HG03571 (cell line): ENCODE results near the gene DDX47.

Experiments
- ATAC-seq: cut with Tn5 transposase; IDR thresholded peaks from one replicate; pipeline ENCODE4 v1.9.1; 2021; ENCODE audit not compliant: unreplicated experiment

DDX47 gene

DNA sequence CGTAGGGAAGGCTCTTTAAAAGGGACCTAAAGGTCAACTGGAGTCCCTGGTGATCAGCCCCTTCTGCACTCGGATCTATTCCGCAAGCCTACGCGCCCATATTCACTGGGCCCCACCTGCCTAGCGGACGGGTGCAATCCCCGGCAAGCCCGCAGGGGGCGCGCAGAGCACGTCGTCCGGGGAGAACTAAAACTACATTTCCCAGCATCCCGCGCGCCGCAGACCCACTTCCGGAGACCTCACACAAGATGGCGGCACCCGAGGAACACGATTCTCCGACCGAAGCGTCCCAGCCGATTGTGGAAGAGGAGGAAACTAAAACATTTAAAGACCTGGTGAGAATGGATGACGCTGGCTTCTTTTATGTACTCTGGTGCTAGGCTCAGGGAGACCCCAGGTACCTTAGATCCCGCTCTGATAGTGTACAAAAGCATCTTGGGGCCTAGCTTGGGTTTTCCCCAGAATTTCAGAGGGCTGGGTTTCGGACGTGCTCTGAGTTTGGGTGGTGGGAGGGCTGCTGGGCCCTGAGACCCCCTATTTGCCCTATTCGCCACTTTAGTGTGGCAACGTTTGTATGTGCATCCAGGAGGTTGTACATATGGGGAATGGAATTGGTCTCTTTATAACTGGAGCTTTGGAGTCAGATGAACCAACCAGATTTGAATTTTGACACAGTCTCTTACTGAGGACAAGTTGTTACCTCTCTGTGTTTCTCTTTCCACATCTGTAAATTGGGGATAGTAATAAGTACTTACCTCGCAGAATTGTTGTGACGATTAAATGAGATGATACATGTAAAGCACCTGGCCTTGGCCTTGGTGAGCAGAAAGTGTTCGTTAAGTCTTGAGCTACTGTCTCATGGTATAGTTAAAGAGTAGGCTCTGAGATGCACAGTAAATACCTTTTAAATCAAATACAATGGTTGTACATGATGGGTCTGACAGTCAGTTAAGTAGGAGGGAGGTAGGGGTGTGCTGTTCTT, at the start of gene DDX47:
DDX47 (plus strand) TSS at position 227 of the 982 bp plus-strand sequence; CDS start at position 249, 22 bp downstream.
- ATAC-seq: peak; percentile 84

GRCh38 chr12:12764824-12765223, 48.3 kb upstream of the DDX47 start:
- ATAC-seq: no peak

DNA sequence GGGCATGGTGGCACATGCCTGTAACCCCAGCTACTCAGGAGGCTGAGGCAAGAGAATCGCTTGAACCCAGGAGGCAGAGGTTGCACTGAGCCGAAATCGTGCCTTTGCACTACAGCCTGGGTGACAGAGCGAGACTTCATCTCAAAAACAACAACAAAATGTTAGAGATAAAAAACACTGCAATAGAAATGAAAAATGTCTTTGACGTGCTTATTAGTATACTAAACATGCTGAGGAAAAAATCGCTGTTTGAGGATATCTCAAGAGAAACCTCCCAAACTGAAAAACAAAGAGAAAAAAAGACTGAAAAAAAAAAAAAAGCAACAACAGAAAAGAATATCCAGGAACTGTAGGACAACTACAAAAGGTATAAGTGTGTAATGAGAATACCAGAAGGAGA, 42.9 kb upstream of the DDX47 start:
- no peak for ATAC-seq

DNA sequence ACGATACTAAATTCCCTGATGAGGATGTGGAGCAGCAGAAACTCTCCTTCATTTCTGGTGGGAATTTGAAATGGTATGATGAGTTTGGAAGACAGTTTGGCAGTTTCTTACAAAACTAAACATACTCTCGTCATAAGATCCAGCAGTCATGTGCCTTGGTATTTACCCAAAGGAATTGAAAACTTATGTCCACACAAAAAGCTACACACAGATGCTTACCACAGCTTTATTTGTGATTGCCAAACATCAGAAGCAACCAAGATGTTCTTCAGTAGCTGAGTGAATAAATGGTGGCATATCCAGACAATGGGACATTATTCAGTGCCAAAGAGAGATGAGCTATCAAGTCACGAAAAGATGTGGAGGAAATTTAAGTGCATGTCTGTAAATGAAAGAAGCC, 38.4 kb upstream of the DDX47 start:
- ATAC-seq: no peak

GRCh38 chr12:12776261-12776660, 36.9 kb upstream of the DDX47 start:
- no peak for ATAC-seq

- ATAC-seq: no peak
Measured at GRCh38 chr12:12777092-12777491, 36.1 kb upstream of the DDX47 start.

DNA sequence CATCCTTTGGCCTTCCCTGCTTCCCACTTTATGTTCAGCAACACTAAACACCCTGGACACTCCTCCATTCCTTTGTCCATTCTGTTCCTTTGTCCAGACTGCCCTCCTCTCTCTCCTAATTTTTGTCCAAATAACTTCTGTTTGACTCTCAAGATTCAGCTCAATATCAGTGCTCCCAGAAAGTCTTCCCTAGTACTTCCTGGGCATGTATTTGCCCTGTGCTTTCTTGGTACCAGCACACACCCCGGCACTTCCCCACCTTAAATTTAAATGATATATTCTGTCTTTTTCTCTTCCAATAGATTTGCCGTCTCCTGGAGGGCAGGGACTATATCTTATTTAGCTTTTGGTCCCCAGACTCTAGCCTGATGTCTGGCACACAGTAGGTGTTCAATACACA, 34.1 kb upstream of the DDX47 start:
- ATAC-seq: no peak

DNA sequence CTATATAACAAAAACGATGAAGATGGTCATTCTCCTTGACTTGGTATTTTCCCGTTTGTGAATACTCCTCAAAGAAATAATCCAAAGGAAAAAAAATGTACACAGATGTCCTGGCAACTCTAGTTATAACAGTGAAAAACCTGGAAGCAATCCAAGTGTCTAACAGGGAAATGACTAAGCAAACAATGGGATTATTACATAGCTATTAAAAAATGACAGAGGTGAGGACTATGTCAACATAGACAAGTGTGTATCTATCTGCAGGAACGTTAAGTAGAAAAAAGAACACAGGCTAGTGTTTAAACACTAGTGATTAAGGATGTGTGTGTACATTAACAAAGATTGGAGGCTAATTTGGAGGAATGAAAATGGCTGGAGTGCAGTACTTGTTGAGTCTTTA, 33.6 kb upstream of the DDX47 start:
- ATAC-seq: no peak

DNA sequence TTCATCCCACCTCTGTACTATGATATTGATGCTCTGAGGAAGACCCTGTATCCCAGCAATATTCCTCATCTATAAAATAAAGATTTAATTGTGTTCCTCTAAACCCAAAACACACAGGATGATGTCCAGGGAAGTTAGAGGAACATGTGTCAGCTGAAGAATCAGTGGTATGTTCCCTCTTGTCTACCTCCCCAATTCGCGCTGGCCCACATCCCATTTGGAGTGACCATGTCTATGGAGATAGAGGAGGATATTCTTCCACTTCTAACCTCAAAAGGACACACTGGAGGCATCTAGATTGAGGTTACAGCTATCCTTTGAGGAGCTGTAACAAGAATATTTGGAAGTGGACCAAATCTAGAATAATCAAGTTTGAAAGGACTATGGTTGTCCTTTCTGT, 29.0 kb upstream of the DDX47 start:
- ATAC-seq: no peak

GRCh38 chr12:12784911-12785814, 28.0 kb upstream of the DDX47 start, which contains the start of gene APOLD1:
Gene APOLD1, plus strand, starts transcription at chr12:12785659. Its CDS starts 33 bp downstream, at chr12:12785692.
- ATAC-seq: no peak

- no peak for ATAC-seq
Measured at GRCh38 chr12:12786351-12786705, 26.8 kb upstream of the DDX47 start.

DNA sequence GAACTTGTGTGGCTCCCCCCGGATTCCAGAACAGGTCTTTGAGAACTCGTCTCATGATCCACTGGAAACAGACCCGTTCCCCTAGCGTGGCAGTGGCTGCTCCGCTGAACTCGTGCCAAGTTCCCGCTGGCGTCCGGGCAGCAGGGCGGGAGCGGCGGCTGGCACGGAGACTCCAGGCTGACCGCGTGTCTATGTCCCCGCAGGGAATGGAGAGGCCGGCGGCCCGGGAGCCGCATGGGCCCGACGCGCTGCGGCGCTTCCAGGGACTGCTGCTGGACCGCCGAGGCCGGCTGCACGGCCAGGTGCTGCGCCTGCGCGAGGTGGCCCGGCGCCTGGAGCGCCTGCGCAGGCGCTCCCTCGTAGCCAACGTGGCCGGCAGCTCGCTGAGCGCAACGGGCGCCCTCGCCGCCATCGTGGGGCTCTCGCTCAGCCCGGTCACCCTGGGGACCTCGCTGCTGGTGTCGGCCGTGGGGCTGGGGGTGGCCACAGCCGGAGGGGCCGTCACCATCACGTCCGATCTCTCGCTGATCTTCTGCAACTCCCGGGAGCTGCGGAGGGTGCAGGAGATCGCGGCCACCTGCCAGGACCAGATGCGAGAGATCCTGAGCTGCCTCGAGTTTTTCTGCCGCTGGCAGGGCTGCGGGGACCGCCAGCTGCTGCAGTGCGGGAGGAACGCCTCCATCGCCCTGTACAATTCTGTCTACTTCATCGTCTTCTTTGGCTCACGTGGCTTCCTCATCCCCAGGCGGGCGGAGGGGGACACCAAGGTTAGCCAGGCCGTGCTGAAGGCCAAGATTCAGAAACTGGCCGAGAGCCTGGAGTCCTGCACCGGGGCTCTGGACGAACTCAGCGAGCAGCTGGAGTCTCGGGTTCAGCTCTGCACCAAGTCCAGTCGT, 26.2 kb upstream of the DDX47 start:
- peak; percentile 89 for ATAC-seq

- ATAC-seq: no peak
Measured at GRCh38 chr12:12788131-12788530, 25.0 kb upstream of the DDX47 start.

DNA sequence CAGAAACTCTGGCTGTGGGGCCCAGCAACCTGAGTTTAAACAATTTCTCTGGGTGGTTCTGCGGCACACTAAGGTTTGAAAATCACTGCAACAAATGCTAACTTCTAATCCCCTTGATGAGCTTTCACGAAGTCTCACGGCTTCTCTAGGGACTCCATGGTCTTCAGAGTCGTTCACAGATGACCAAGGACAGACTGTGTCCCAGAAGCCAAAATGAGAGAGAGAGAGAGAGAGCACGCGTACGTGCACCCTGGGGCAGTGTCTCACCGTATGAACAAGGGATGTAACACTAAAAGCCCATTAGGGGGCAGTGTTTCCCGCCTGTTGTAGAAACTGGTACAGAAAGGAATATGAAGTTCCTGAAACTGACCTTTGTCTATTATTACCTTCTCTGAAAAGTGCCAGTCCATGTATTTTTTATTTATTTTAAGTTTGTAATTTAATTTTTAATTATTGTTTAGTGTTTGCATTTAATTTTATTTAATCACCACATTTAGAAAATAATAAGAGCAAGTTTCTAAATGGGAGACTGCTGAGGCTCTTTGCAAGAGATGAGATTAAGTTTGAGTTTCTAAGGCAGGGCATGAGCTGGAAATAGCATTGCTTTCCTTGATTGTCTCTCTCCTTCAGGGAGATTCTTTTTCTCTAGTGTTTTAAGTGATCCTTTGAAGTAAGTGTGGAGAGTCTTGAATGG, 24.3 kb upstream of the DDX47 start:
- ATAC-seq: no peak

DNA sequence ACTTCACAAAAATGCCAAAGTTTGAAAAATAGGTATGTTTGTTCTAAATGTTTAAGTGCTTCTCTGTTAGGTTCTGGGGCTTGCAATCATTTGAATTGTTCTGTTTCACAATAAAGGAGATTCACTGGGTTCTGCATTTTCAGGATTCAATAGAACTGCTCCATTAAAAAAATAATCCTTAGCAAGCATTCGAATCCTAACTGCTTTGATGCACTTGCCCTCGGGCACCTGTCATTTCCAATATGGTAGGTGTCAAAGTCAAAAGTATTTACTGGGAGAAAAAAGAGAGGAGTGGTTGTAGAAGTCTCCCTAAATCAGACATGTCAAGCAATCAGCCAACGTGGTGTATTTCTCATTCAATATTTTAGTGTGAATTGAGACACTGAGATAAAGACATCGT, 22.2 kb upstream of the DDX47 start:
- no peak for ATAC-seq

DNA sequence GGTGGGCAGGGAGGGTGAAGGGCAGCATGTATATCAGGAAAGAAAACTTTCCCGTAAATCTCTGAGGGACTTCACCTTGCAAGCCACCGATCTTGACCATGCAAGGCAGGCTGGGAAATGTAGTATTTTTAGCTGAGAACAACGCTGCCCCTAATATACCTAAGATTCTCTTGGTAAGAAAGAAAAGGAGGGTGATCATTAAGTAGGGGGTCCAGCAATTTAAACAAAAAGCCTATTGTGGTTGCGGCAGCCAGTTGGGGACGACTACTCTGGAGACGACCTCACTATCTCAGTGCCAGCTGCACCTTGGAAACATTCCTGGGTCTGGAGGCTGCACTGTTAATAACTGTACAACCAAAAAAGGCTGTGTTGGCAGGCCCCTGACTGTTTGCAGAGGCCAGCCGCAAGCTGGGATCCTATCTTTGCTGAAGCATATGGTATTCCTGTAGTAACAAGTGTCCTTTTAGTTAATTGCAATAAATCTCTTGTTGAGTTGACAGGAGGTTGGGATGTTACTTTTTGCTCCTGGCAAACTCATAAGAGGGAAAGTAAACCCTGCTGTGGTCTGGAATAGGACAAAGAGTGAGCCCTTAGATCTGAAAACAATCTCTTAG, 21.3 kb upstream of the DDX47 start:
- ATAC-seq: no peak

GRCh38 chr12:12792421-12792820, 20.7 kb upstream of the DDX47 start:
- ATAC-seq: no peak

DNA sequence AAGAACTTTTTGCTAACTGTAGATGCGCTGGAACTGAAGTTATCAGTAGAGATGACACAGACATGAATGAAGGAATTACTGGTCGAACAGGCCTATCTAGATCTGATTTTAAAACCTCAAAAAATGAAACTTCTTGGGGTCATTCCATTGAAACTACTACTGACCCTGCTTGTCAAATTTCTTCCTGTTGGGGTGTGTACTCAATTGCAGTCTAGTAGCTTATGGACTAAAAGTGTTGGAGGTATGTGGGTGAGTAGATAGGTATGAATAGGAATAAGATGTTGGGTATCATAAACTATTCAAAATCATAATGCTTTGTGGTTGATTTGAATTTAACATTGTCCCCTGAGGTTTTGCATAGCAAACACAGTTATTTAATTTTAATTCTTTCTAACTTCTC, 18.5 kb upstream of the DDX47 start:
- ATAC-seq: no peak

GRCh38 chr12:12796171-12796570, 17.0 kb upstream of the DDX47 start:
- ATAC-seq: no peak
